Choroid plexus epithelial cell (primary cell): ENCODE data around the gene LAMTOR1.

Experiments used
- DNase-seq: peaks from one replicate; pipeline ENCODE4 v3.0.0-alpha.2; 2010; ENCODE audit warnings: low read depth
- H3K4me3 ChIP-seq: 2 replicates; pipeline ENCODE4 v1.5.1; 2011; ENCODE audit warnings: low read depth, mild to moderate bottlenecking, control low read depth, low read length, moderate library complexity
- CTCF ChIP-seq: conservative IDR thresholded peaks from 2 replicates; pipeline ENCODE4 v1.5.1; 2011; ENCODE audit warnings: low read depth, mild to moderate bottlenecking, control low read depth, inconsistent platforms, low read length, moderate library complexity

The LAMTOR1 gene

GRCh38 chr11:72081184-72081644 is 21.9 kb downstream of the LAMTOR1 start:
- DNase-seq = no peak
- peak overlapping the region; percentile 69 for H3K4me3 ChIP-seq

GRCh38 chr11:72080326-72081183 is 22.5 kb downstream of the LAMTOR1 start, which contains the start of the genes LRRC51 and NUMA1:
Gene LRRC51 (plus strand): TSS chr11:72080850. CDS start chr11:72089084, 8,234 bp downstream.
Gene NUMA1 (minus strand): TSS chr11:72080542. CDS start chr11:72035943, 44,599 bp downstream.
- no peak for TF ChIP-seq CTCF
- peak within 1 kb of the TSS; percentile 74 for H3K4me3 ChIP-seq
- peak; percentile 100 for DNase-seq

More at GRCh38 chr11:72081184-72081644, 21.9 kb downstream of the LAMTOR1 start:
- TF ChIP-seq CTCF = no peak

- no peak for TF ChIP-seq CTCF
- H3K4me3 ChIP-seq = peak overlapping the region; percentile 74
- DNase-seq = no peak
Observed at GRCh38 chr11:72079819-72080325, 23.2 kb downstream of the LAMTOR1 start.

GRCh38 chr11:72078477-72078876 is 24.6 kb downstream of the LAMTOR1 start:
- peak; percentile 28 for DNase-seq
- no peak for TF ChIP-seq CTCF
- H3K4me3 ChIP-seq = no peak overlapping the region

GRCh38 chr11:72075756-72076155 is 27.3 kb downstream of the LAMTOR1 start:
- H3K4me3 ChIP-seq = no peak overlapping the region
- no peak for DNase-seq
- TF ChIP-seq CTCF = no peak

- TF ChIP-seq CTCF = peak; percentile 22
- DNase-seq = no peak
- no peak overlapping the region for H3K4me3 ChIP-seq
Observed at GRCh38 chr11:72075109-72075508, 28.0 kb downstream of the LAMTOR1 start.
